ENCODE results near the gene FOXO3. TPM values are rescaled to one million over a fixed set of nuclear protein-coding genes. Genes with fewer than 3 reads are reported as not detected.
"Not testable (repeated sequence)": the region's sequence is repeated elsewhere in the genome, so short reads cannot be mapped to it uniquely, and the experiment has no call there.

Gene FOXO3
- total RNA-seq, 2 donors from 2014 or later: 33.4 to 61.7 TPM

DNA sequence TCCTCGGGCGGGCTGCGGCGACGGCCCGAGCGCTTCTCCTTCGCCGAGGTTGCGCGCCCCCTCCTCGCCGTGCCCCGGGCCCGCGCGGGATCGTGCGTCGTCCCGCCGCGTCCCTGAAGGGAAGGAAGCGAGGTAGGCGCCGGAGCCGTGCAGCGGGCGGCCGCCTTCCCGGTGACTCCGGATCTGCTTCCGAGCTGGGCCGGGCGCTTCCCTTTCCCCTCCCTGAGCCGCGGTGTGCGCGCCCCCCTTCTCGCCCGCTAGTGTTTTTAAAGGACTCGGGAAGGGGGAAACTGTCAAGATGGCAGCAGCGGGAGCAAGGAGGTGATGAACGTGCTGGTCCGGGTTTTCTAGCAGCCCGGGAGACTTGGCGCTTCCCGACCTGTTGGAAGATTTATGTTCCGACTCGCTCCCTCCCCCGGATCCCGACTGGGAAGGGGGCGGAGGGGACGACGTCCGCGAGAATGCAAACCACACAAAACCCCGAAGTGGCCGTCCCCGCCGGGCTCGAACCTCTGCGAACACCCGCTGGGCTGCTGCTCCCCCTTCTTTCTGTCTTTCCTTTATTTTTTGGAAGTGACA is 744 bp upstream of the FOXO3 start:
- peak; percentile 62 for DNase-seq
- TF ChIP-seq CTCF (IDR thresholded peaks at IDR 0.05): no peak
- no peaks in the 10 kb centered on the region for H3K36me3 ChIP-seq
- no peaks in the 10 kb centered on the region for H3K27me3 ChIP-seq
- no peaks in the 10 kb centered on the region for H3K9me3 ChIP-seq
- H3K4me3 ChIP-seq: peak overlapping the region; percentile 79
- peaks cover 6% of the 10 kb centered on the region for H3K4me1 ChIP-seq
- H3K9ac ChIP-seq (ENCODE audit: low read depth in 2 of 2, low read length in 2 of 2): peak overlapping the region; percentile 93 to 96
- intact Hi-C loops (cut with DNase I): no loop called here
- peak overlapping the region; percentile 100 for H3K27ac ChIP-seq

DNA sequence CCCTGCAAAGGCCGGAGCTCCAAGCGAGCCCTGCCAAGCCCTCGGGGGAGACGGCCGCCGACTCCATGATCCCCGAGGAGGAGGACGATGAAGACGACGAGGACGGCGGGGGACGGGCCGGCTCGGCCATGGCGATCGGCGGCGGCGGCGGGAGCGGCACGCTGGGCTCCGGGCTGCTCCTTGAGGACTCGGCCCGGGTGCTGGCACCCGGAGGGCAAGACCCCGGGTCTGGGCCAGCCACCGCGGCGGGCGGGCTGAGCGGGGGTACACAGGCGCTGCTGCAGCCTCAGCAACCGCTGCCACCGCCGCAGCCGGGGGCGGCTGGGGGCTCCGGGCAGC is 561 bp downstream of the FOXO3 start:
- H3K4me1 ChIP-seq; H3K36me3 ChIP-seq; H3K27me3 ChIP-seq; H3K9me3 ChIP-seq; intact Hi-C loops (cut with DNase I); DNase-seq: not testable (repeated sequence)
- Histone ChIP-seq H3K9ac (ENCODE audit: low read depth in 2 of 2, low read length in 2 of 2) (peak overlapping the region; percentile 73 to 95), H3K4me3 (peak overlapping the region; percentile 79), H3K27ac (peak overlapping the region; percentile 100)

DNA sequence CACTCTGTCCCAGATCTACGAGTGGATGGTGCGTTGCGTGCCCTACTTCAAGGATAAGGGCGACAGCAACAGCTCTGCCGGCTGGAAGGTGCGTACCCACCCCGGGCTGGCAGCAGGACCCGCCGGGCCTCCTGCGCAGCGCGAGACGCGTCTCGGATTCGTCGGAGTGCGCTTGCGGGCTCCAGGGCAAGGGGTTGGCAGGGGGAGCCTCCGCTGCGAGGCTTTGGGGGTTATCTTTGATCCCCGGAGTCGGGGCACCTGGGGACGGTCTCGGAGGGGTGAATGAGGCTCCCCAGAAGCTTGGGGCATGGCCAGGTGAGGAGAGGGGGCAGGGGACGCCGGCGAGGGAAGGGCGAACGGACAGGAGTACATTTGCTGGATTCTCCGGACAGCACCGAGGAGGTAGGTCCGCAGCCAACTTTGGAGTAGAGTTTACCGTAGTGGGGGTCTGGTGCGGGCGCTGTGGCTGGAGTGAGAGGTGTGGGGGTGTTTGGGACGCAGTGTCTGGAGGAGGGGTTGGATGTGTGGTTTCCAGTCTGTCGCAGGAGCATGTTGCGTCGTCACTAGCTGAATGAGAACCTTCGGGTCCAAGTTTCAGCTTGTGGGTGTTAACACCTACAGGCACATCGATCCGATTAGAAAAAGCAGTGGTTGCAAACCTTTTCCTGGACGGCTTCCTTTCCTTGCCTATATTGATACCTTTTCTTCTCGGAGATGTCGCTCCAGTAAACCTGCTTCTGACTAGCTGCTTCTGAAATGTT is 1.2 kb downstream of the FOXO3 start:
- H3K9ac ChIP-seq (ENCODE audit: low read depth in 2 of 2, low read length in 2 of 2): peak overlapping the region; percentile 73 to 95
- H3K9me3 ChIP-seq: no peaks in the 10 kb centered on the region
- H3K4me3 ChIP-seq: peak overlapping the region; percentile 79
- H3K36me3 ChIP-seq: no peaks in the 10 kb centered on the region
- intact Hi-C loops (cut with DNase I): no loop called here
- no peaks in the 10 kb centered on the region for H3K27me3 ChIP-seq
- H3K4me1 ChIP-seq: peaks cover 6% of the 10 kb centered on the region
- H3K27ac ChIP-seq: peak overlapping the region; percentile 100
- DNase-seq: peak; percentile 47
- TF ChIP-seq CTCF (IDR thresholded peaks at IDR 0.05): no peak

DNA sequence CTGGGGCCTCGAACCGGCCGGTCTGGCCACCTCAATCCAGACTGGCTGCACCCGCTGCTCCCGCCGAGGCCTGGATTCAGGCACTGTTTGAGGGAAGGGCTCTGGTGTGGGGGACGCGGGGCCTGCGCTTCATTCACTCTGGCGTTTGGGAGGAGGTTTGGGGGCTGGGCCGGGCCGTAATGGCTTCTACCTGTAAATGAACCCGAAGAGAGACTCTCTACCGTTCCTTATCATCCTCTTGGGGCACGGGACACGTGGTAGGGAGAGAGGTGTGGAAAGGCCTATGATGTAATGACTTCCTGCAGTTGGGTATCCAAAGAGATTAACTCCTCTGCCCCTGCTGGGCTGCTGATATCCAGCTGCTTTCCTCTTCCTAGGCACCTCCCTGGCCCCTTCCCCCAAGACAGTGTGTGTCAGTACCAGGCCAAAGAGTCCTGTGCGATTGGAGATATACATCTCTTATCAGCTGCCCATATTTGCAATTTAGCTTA is 1.8 kb downstream of the FOXO3 start:
- TF ChIP-seq CTCF (IDR thresholded peaks at IDR 0.05): no peak
- Histone ChIP-seq H3K27ac (peak overlapping the region; percentile 100), H3K4me3 (peak overlapping the region; percentile 79), H3K4me1 (peaks cover 6% of the 10 kb centered on the region), H3K36me3 (no peaks in the 10 kb centered on the region), H3K9me3 (no peaks in the 10 kb centered on the region), H3K9ac (ENCODE audit: low read depth in 2 of 2, low read length in 2 of 2) (peak overlapping the region; percentile 73 to 95), H3K27me3 (no peaks in the 10 kb centered on the region)
- peak; percentile 84 for DNase-seq
- intact Hi-C loops (cut with DNase I): no loop called here

GRCh38 chr6:108563292-108563691 is 2.6 kb downstream of the FOXO3 start:
- H3K9ac ChIP-seq (ENCODE audit: low read depth in 2 of 2, low read length in 2 of 2): peak overlapping the region in 1 of 2 donors; percentile 95
- H3K36me3 ChIP-seq: no peaks in the 10 kb centered on the region
- no peak for DNase-seq
- H3K27ac ChIP-seq: peak overlapping the region; percentile 100
- no peak for TF ChIP-seq CTCF (IDR thresholded peaks at IDR 0.05)
- H3K4me1 ChIP-seq: peaks cover 6% of the 10 kb centered on the region
- no peaks in the 10 kb centered on the region for H3K27me3 ChIP-seq
- H3K4me3 ChIP-seq: peak overlapping the region; percentile 79
- H3K9me3 ChIP-seq: no peaks in the 10 kb centered on the region
- intact Hi-C loops (cut with DNase I): no loop called here

GRCh38 chr6:108564178-108564577 is 3.5 kb downstream of the FOXO3 start:
- DNase-seq: no peak
- Histone ChIP-seq H3K4me3 (no peak overlapping the region), H3K9ac (ENCODE audit: low read depth in 2 of 2, low read length in 2 of 2) (peak overlapping the region in 1 of 2 donors; percentile 28), H3K36me3 (no peaks in the 10 kb centered on the region), H3K9me3 (no peaks in the 10 kb centered on the region), H3K27ac (peak overlapping the region; percentile 65), H3K4me1 (peaks cover 6% of the 10 kb centered on the region), H3K27me3 (no peaks in the 10 kb centered on the region)
- intact Hi-C loops (cut with DNase I): no loop called here
- no peak for TF ChIP-seq CTCF (IDR thresholded peaks at IDR 0.05)
